ENCODE measurements around the gene PLEKHA7. TPM values are rescaled to one million over a fixed set of nuclear protein-coding genes. Genes with fewer than 3 reads are reported as not detected.

PLEKHA7 gene
- total RNA-seq, 1 experiment from 2014 or later = 1.7 TPM

GRCh38 chr11:16912692-16913111 lies 101.5 kb downstream of the PLEKHA7 start:
- no peak overlapping the region for H3K4me3 ChIP-seq (ENCODE audit: low read depth, low read length, poor library complexity, severe bottlenecking)
- ChIA-PET CTCF (no interaction called here), POLR2A (ENCODE audit: low non-redundant PET) (no interaction called here)
- H3K36me3 ChIP-seq (ENCODE audit: insufficient read depth, low read length, poor library complexity, severe bottlenecking) = no peaks in the 10 kb centered on the region
- H3K27ac ChIP-seq (ENCODE audit: low read depth, low read length, poor library complexity, severe bottlenecking) = no peak overlapping the region
- intact Hi-C loops (cut with micrococcal nuclease; ENCODE audit: unreplicated experiment) = no loop called here
- TF ChIP-seq EZH2 (IDR thresholded peaks at IDR 0.05; ENCODE audit: borderline replicate concordance, low read depth, low read length, poor library complexity, severe bottlenecking) = no peak
- TF ChIP-seq CTCF (conservative IDR thresholded peaks at IDR 0.05; ENCODE audit: low read depth, low read length) = no peak
- DNase-seq (ENCODE audit: low spot score) = no peak
- peaks cover 11% of the 10 kb centered on the region for H3K4me1 ChIP-seq (ENCODE audit: insufficient read depth, low read length, poor library complexity, severe bottlenecking)
- no peaks in the 10 kb centered on the region for H3K9me3 ChIP-seq (ENCODE audit: low read depth, low read length, poor library complexity, severe bottlenecking)
- no TSS peak for BruUV-seq (replicated peaks)
- no peaks in the 10 kb centered on the region for H3K27me3 ChIP-seq (replicated peaks; ENCODE audit: insufficient read depth, low read depth, low read length, poor library complexity)

- ChIA-PET CTCF (no interaction called here), POLR2A (ENCODE audit: low non-redundant PET) (no interaction called here)
- DNase-seq (ENCODE audit: low spot score) = no peak
- no peaks in the 10 kb centered on the region for H3K27me3 ChIP-seq (replicated peaks; ENCODE audit: insufficient read depth, low read depth, low read length, poor library complexity)
- peaks cover 11% of the 10 kb centered on the region for H3K4me1 ChIP-seq (ENCODE audit: insufficient read depth, low read length, poor library complexity, severe bottlenecking)
- H3K36me3 ChIP-seq (ENCODE audit: insufficient read depth, low read length, poor library complexity, severe bottlenecking) = no peaks in the 10 kb centered on the region
- no peak overlapping the region for H3K27ac ChIP-seq (ENCODE audit: low read depth, low read length, poor library complexity, severe bottlenecking)
- intact Hi-C loops (cut with micrococcal nuclease; ENCODE audit: unreplicated experiment) = no loop called here
- TF ChIP-seq EZH2 (IDR thresholded peaks at IDR 0.05; ENCODE audit: borderline replicate concordance, low read depth, low read length, poor library complexity, severe bottlenecking) (no peak), CTCF (conservative IDR thresholded peaks at IDR 0.05; ENCODE audit: low read depth, low read length) (no peak)
- H3K9me3 ChIP-seq (ENCODE audit: low read depth, low read length, poor library complexity, severe bottlenecking) = no peaks in the 10 kb centered on the region
- no peak overlapping the region for H3K4me3 ChIP-seq (ENCODE audit: low read depth, low read length, poor library complexity, severe bottlenecking)
- BruUV-seq (replicated peaks) = no TSS peak
Observed at GRCh38 chr11:16911658-16912057, 102.6 kb downstream of the PLEKHA7 start.

GRCh38 chr11:16911186-16911585 lies 103.0 kb downstream of the PLEKHA7 start:
- Histone ChIP-seq H3K27ac (ENCODE audit: low read depth, low read length, poor library complexity, severe bottlenecking) (no peak overlapping the region), H3K36me3 (ENCODE audit: insufficient read depth, low read length, poor library complexity, severe bottlenecking) (no peaks in the 10 kb centered on the region), H3K4me1 (ENCODE audit: insufficient read depth, low read length, poor library complexity, severe bottlenecking) (peaks cover 11% of the 10 kb centered on the region), H3K9me3 (ENCODE audit: low read depth, low read length, poor library complexity, severe bottlenecking) (no peaks in the 10 kb centered on the region), H3K27me3 (replicated peaks; ENCODE audit: insufficient read depth, low read depth, low read length, poor library complexity) (no peaks in the 10 kb centered on the region), H3K4me3 (ENCODE audit: low read depth, low read length, poor library complexity, severe bottlenecking) (no peak overlapping the region)
- intact Hi-C loops (cut with micrococcal nuclease; ENCODE audit: unreplicated experiment) = no loop called here
- no TSS peak for BruUV-seq (replicated peaks)
- ChIA-PET CTCF (no interaction called here), POLR2A (ENCODE audit: low non-redundant PET) (no interaction called here)
- no peak for TF ChIP-seq EZH2 (IDR thresholded peaks at IDR 0.05; ENCODE audit: borderline replicate concordance, low read depth, low read length, poor library complexity, severe bottlenecking)
- TF ChIP-seq CTCF (conservative IDR thresholded peaks at IDR 0.05; ENCODE audit: low read depth, low read length) = no peak
- DNase-seq (ENCODE audit: low spot score) = no peak
